ENCODE measurements around the gene GMPS. TPM values are rescaled to one million over a fixed set of nuclear protein-coding genes. Genes with fewer than 3 reads are reported as not detected.
"Not testable (repeated sequence)": the region's sequence is repeated elsewhere in the genome, so short reads cannot be mapped to it uniquely, and the experiment has no call there.

GMPS gene
- total RNA-seq, 1 donor from 2014 or later = 36.7 TPM

DNA sequence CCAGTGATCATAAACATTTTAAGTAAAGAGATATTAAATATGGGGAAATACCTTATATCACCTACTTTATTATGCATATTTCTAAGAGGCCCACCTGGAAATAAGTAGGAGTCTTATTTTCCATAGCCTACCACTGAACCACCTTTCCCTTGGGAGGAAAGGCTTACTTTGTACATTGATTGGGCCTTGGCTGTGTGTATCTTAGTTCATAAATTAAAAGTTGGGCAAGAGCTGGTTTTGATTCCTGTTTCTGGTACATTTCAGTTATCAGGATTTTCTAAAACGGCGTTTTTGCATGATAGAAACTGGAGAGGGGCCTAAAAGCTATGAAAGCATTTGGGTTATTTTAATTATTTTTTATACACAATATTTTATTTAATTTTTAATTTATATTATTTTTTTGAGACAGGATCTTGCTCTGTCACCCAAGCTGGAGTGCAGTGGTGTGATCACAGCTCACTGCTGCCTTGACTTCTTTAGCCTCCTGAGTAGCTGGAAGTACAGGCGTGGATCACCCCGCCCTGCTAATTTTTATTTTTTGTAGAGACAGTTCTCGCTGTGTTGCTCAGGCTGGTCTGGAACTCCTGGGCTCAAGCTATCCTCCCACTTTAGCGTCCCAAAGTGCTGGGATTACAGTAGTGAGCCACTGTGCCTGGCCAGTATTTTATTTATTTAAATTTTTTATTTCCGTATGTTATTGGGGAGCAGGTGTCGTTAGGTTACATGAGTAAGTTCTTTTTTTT, 2.6 kb downstream of the GMPS start:
- no peak for DNase-seq (ENCODE audit: low spot score)

DNA sequence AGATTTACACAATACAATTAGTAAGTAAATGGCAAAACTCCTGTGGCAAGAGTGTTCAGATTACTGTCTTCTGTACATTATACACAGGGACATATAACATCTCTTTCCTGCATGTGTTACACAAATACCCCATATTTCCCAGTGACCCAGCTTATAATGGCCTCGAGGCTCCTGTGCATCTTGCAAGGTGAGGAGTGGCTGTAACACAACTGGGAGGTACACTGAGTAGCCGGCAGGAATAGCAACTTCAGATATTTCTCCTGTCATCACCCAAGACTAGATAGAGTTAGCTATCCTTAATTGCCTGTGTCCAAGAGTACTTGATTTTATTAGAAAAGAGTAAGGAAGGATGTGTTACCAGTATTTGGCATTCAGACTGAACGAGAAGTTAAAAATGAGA, 5.6 kb downstream of the GMPS start:
- no peak for DNase-seq (ENCODE audit: low spot score)

DNA sequence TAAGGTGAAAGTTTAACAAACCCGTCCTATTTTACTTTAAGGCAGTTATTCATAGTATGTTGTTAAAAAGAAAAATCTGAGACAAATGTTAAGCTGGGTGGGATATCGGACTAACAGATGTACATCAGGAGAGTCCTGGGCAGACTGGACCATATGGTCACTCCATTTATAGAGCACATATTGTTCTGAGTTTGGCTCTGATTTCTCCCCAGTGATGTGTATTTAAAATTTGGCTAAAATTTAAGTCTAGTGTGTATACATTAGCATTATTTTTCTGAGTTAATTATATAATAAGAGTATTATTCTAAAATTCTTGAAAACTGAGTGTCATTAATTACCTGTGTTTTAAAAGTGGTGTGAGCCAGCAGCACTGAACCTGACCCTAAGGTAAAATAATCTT, 6.1 kb downstream of the GMPS start:
- DNase-seq (ENCODE audit: low spot score) = no peak

DNA sequence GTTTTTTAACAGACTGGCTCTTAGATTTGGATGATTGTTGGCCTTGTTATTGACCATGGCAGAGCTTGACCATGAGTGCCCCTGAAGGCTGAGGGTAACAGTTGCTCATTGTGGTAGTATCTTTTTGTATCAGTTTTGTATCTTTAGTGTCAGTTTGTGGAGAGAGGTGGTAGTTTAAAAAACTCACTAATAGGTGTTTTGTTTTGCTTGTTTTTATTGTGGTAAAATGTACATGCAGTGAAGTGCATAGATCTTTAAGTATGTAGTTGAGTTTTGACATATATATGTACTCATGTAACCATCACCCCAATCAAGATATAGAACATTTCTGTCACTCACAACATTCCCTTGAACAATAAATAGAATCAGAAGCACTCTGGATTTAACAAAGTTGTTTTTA, 9.8 kb downstream of the GMPS start:
- DNase-seq (ENCODE audit: low spot score) = no peak

DNA sequence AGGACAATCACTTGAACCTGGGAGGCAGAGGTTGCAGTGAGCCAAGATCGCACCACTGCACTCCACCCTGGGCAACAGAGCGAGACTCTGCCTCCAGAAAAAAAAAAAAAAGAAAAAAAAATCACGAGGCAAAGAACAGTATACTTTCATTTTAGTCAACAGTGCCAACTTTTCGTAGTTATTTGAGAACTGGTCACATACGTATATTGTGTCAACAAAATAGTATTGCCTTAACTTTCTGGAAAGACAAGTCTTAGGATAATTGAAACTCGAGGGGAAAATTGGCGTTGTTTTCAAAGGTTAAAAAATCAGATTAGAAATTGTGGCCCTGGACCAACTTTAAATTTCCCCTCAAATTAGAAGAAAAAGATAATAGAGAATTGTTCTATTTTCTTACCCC, 13.8 kb downstream of the GMPS start:
- DNase-seq (ENCODE audit: low spot score) = no peak

DNA sequence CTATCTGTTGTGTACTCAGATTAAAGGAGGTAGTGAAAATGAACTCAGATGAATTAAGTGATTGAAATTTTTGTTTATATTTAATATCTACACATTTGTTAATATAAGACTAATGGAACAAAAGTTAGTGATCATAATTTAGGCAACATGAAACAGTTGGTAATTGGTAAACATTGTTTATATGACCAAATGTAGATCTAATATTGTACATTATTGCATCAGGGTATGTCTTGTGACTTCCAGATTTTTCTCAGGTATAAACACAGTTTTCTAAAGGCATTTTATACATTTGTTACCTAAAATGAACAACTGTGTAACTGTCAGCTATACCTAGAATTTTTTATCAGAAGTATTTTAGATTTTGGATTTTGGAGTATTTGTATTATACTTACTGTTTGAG, 14.8 kb downstream of the GMPS start:
- no peak for DNase-seq (ENCODE audit: low spot score)

DNA sequence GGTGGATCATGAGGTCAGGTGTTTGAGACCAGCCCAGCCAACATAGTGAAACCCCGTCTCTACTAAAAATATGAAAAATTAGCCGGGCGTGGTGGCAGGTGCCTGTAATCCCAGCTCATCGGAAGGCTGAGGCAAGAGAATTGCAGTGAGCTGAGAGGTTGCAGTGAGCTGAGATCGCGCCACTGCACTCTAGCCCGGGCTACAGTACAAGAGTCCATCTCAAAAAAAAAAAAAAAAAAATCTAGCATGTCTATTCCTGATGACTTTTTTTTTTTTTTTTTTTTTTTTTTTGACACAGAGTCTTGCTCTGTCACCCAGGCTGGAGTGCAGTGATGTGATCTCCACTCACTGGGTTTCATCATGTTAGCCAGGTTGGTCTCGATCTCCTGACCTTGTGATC, 15.9 kb downstream of the GMPS start:
- DNase-seq (ENCODE audit: low spot score) = not testable (repeated sequence)

DNA sequence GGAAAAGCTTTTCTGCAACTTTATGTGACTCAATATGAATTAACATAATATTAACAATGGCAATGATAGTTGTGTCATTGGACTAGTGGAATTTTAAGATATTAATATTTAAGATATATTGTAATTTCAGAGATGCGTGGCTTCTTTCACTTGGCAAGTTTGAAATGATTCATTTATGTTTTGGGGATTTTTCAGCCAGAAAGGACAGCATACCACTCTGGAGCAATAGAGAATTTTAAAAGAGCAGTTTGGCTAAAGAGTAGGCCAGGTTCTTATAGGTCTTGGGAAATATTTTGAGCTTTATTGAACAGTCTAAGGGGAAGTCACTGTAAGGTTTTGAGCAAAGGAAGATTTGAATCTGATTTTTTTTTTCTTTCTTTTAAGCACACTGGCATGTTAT, 16.5 kb downstream of the GMPS start:
- DNase-seq (ENCODE audit: low spot score) = no peak

DNA sequence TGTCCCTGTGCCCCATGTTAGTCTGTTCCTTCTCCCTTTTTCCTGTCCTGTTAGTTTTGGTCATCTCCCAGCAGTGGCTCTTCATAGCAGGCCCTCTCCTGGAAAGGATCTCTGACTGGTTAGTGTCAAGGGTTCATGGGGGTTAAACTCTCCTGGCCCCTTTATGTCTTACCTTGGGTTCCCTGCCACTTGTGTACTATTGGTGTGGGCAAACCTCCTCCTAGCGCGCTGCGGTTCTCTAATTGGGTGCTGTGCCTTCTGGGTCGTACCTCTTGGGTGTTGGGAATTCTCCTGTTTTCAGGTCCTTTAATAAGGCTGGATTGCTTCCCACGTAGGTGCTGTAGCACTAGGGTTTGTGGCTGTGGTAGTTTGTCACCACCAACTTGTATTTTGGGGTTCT, 18.8 kb downstream of the GMPS start:
- no peak for DNase-seq (ENCODE audit: low spot score)

DNA sequence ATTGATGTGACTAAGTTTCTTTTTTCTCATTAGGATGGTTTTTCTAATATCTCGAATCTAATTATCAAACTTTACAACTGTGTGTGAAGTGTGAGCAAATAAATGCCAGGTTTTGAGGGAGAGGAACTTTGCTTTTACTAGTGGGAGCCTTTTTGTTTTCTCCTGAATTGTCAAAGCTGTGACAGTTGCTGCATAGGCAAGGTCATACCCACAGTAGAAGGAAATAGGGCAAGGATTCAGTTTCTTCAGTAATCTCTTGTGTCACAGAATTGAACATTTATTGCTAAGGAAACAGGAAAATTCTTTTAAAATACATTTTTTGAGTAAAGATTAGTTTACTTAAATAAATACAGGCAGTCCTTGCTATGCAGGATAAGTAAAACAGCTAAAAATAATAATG, 19.5 kb downstream of the GMPS start:
- no peak for DNase-seq (ENCODE audit: low spot score)

DNA sequence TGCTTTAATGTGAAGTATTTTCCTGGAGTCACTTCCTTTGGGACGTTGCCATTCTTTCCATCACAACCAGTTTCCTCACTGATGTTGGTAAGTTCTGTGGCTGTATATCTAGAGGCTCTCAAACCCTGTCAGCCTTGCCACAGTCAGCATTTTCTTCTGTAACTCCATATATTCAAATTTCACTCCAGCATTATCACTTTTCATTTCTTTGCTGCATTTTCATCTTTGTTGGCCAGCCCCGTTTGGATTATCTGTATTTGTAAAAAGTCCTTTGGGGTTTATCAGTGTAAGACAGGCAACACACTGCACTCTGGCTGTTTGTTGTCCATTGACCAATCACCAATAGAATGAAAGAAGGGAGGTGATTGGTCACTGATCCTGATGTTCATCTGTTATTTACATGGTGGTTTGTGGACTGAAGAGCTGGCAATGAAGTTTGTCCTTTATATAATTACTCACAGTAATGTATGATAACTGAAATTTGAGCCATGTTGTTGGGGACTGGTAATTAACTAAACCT, 20.3 kb downstream of the GMPS start:
- no peak for DNase-seq (ENCODE audit: low spot score)

DNA sequence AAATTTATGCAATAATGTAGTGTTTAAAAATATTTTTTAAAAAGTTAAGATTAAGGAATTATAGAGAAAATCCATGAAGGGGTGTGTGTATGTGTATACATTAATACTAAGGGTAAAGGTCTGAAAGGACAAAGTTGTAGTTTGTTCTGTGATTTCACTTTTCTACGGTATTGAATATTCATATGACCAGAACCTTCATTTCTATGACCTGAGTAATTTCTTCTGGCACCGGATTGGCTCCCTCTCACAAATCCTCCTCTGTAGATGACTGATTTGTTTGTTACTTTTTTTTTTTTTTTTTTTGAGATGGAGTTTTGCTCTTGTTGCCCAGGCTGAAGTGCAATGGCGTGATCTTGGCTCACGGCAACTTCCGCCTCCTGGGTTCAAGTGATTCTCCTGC, 20.9 kb downstream of the GMPS start:
- DNase-seq (ENCODE audit: low spot score) = no peak

DNA sequence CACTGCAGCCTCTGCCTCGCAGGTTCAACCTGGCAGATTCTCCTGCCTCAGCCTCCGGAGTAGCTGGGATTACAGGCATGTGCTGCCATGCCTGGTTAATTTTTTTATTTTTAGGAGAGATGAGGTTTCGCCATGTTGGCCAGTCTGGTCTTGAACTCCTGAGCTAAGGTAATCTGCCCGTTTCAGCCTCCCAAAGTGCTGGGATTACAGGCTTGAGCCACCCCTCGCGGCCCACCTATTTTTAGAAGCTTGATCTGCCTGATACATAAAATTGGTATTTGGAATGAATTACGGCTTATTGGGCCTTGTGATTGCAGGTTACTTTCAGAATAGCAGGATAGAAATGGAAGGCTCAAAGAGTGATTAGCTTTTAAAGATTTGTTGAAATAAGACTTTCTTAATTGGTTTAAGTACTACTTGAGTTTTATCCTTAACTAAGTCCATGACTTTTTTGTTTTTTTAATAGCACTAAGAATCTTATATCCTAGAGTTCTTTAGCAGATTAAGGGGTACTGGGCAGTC, 25.0 kb downstream of the GMPS start:
- no peak for DNase-seq (ENCODE audit: low spot score)

DNA sequence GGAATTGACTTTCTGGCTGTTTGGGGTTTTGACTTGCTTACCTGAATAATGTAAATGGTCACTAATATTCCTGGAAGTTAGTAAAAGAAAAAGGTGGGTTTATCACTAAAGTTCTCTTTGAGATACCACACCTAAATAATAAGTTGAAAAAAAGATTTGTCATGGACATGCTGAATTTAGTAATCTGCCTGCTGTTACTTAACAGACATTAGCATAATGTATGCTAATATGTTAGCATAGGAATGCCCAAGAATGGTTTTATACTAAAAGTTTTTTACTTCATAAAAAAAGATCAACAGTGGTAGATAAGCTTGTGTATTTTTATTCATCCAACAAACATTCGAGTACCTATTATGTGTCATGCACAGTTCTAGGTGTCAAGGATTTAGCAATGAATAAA, 36.5 kb downstream of the GMPS start:
- no peak for DNase-seq (ENCODE audit: low spot score)

DNA sequence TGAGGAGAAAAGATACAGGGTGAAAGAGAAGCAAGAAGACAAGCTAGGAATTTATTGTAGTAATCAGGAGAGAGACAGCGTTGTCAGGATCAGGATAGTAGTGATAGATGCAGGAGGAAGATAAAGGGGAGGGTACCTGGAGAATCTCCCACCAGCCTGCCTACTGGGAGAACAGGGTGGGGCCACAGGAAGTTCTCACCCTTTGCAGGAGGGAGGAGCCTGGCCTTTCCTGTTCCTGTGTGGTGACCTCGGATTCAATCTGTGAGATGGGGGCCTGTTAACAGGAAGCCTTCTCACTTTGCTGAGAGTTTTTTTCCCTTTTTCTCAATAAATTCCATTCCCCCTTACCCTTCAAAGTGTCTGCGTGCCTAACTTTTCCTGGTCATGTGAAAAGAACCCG, 37.6 kb downstream of the GMPS start:
- no peak for DNase-seq (ENCODE audit: low spot score)

DNA sequence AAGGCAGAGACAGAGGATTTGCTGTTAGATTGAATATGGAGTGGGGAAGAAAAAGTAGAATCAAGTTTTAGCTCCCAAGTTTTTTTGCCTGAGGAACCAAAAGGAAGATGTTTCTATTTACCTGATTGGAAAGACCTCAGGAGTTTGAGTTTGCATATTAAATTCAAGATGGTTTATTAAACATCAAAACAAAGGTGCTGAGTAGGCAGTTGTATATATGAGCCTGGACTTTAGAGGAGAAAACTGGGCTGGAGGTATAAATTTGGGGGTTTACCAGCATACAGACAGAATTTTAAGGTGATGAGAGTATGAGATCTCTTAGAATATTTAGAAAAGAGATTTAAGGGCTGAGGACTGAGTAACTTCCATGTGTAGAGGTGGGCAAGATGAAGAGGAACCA, 38.2 kb downstream of the GMPS start:
- DNase-seq (ENCODE audit: low spot score) = no peak

DNA sequence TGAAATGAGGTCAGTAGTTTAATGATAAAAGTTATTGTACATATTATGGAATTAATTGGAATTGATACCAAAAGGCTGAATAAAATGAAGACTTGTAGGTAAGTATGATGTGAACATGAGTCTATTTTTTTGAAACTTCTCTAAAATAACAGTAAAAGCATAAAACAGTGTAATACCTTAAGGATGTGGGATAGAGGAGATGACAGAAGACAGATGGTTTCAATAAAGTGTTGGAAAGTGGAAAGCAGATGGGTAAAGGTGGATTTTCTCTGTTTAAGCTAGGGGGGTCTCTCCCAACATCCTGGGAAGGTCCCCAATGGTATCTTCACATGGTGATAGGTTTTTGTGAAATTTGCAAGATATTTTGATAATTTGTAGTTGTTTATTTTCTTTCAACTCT, 41.6 kb downstream of the GMPS start:
- DNase-seq (ENCODE audit: low spot score) = no peak

DNA sequence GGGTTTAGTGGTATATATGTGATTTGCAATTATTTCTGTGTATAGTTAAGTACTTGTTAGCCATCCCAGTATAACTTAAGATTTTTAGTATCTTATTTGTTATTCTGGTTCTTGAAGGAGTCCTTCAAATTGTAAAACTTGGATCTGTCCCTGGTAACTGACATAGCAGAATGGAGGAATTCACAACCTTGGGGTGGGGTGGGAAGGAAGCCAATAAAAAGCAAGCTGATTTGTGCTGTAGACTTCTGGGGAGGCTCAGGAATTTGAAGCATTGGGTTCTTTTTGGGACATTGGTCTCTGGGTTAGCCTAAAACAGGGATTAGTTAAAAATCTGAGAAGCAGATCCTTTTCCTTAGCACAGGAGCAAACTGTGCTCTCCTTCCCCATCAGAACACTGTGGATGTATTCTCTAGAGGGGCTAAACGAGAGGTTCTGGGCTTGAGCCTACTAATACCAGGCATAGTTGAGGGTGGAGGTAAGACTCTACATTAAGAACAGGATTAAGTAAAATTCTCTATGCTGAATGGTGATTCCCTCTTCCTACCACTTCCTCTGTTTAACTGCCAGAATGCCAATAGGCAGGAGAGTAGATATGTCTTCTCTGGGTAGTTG, 42.2 kb downstream of the GMPS start:
- DNase-seq (ENCODE audit: low spot score) = no peak

DNA sequence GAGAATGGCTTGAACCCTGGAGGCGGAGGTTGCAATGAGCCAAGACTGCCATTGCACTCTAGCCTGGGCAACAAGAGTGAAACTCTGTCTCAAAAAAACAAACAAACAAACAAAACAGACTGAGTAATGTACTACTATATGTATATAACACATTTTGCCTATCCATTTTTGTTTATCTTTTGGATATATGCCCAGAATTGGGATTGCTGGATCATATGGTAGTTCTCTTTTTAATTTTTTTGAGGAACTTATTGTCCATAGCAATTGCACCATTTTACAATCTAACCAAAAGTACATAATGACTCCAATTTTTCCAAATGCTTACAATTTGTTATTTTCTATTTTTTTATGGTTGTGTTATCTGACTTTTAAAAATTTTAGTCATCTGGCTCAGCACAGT, 47.3 kb downstream of the GMPS start:
- DNase-seq (ENCODE audit: low spot score) = no peak

DNA sequence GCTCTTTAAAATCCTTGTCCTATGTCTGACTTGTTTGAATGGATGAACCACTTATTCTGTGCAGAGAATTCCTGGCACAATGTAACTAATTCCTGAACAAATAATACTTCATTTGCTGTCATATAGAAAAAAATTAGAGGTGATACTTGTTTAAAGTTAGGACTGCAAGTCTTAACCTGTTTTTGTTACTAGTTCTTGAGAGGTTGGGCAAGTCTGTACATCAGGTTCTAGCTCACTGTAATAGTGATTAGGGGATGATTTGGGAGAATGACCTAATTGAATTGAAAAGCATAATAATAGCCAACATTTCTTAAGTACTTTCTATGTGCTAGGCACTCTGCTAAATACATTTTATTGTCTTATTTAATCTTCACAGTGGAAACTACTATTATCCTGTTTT, 49.3 kb downstream of the GMPS start:
- no peak for DNase-seq (ENCODE audit: low spot score)

DNA sequence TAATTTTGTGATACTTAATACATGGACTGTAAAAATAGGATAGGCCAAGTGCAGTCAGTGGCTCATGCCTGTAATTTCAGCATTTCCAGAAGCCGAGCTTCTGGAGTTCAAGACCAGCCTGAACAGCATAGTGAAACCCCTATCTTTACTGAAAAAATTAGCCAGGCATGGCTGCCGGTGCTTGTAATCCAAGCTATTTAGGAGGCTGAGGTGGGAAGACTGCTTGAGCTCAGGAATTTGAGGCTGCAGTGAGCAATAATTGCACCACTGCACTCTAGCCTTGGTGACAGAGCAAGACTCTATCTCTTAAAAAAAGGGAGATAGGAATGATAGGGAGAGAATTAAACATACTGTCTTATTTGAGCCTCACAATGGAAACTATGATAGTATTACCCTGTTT, 51.0 kb downstream of the GMPS start:
- DNase-seq (ENCODE audit: low spot score) = no peak

DNA sequence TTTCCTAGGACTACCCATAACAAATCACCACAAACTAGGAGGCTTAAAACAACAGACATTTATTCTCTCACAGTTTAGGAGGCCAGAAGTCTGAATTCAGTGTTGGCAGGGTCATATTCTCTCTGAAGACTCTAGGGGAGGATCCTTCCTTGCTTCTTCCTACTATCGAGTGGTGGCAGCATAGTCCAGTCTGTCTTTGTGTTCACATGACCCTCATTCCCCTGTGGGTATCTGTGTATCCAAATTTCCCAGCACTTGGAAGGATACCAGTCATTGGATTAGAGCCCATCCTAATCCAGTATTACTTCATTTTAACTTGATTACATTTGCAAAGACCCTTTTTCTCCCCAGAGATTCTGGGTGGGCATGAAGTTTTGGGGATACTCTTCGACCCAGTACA, 63.8 kb downstream of the GMPS start:
- no peak for DNase-seq (ENCODE audit: low spot score)

DNA sequence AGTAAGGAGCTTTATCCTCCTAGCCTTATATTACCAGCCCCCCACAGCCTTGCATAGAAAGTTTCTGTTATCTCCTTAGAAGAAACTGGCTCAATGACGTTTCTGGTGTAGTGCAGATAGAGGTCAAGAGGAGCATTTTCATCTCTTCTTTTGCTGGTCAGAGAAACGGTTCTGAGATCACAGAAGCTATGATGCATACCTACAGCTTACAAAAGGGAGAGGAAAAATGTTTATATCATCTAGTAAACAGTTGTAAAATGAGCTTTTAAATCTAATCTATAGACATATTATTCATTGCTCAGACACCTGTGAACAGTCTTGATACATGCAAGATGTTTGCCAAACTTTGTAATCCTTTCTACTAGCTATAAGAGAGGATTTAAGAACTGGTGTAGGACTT, 68.0 kb downstream of the GMPS start:
- DNase-seq (ENCODE audit: low spot score) = no peak

DNA sequence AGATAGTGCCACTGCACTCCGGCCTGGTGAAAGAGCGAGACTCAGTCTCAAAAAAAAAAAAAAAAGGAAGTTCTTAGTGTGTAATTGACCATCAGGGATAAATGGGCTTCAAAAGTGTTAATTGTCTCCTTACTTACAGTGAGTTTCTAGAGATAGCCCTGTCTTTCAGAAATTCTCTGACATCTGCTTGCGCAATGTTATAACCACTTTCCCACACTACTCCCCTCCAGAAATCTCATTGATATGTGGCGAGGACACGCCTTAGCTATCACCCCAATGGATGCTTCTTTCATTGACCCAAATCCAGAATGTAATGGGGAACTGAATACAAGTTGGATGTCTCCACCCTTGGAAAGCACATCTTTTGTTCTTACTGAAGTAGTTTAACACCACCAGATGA, 70.9 kb downstream of the GMPS start:
- DNase-seq (ENCODE audit: low spot score) = no peak

Measured in mucosa of gallbladder (tissue), 1 donor.